Neutrophil (primary cell): ENCODE data around the gene ALLC.

Experiments
- H3K27ac ChIP-seq: fragments of 200-600 bp; sonication (generic); 2 replicates; pipeline ENCODE4 v1.5.1; 2016; ENCODE audit warnings: mild to moderate bottlenecking, moderate library complexity
- H3K27me3 ChIP-seq: fragments of 200-600 bp; sonication (generic); 2 replicates; pipeline ENCODE4 v1.6.0; 2016; ENCODE audit warnings: mild to moderate bottlenecking
- H3K36me3 ChIP-seq: fragments of 200-600 bp; sonication (generic); 2 replicates; pipeline ENCODE4 v1.5.1; 2017
- H3K4me1 ChIP-seq, 2 experiments: fragments of 200-600 bp in 1 of 2; sonication (generic) in 1 of 2; 1 replicate in 1 of 2; 2 replicates in 1 of 2; pipeline versions ENCODE4 v1.5.1 to v1.6.1; 2013 to 2016; ENCODE audit warnings: low read depth in 1 of 2, low read length in 1 of 2, mild to moderate bottlenecking in 1 of 2, moderate library complexity in 1 of 2; ENCODE audit not compliant: control insufficient read depth in 1 of 2, insufficient read depth in 1 of 2
- H3K4me3 ChIP-seq, 2 experiments: fragments of 200-600 bp in 1 of 2; sonication (generic) in 1 of 2; 1 replicate in 1 of 2; 2 replicates in 1 of 2; pipeline ENCODE4 v1.5.1; 2013 to 2016; ENCODE audit warnings: low read depth in 1 of 2, low read length in 1 of 2, mild to moderate bottlenecking in 1 of 2, moderate library complexity in 1 of 2
- H3K9me3 ChIP-seq: fragments of 200-600 bp; sonication (generic); 2 replicates; pipeline ENCODE4 v1.5.1; 2016
- TF ChIP-seq, protein P1 (sequence below): fragments of 200-600 bp; sonication (generic); IDR thresholded peaks from 2 replicates; pipeline ENCODE4 v1.5.1; 2016; ENCODE audit warnings: antibody characterized with exemption

The ALLC gene

DNA sequence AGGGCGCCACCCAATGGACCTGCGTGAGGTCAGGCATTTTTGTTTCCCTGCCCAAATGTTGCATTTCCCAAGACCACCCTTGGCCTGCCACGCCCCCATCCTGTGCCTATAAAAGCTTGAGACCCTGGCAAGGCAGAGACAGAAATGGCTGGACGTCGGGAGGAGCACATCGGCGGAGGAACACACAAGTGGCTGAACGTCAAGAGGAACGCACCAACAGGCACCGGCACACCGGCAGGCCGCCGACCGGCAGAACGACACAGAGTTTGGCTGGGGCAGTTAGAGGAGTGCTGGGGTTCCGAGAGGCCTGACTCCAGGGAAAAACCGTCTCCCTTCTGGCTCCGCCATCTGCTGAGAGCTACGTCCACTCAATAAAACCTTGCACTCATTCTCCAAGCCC lies 81.3 kb downstream of the ALLC start:
- no peaks in the 10 kb centered on the region for H3K4me1 ChIP-seq
- H3K27ac ChIP-seq: no peak overlapping the region
- H3K36me3 ChIP-seq: no peaks in the 10 kb centered on the region
- TF ChIP-seq, protein P1, sequence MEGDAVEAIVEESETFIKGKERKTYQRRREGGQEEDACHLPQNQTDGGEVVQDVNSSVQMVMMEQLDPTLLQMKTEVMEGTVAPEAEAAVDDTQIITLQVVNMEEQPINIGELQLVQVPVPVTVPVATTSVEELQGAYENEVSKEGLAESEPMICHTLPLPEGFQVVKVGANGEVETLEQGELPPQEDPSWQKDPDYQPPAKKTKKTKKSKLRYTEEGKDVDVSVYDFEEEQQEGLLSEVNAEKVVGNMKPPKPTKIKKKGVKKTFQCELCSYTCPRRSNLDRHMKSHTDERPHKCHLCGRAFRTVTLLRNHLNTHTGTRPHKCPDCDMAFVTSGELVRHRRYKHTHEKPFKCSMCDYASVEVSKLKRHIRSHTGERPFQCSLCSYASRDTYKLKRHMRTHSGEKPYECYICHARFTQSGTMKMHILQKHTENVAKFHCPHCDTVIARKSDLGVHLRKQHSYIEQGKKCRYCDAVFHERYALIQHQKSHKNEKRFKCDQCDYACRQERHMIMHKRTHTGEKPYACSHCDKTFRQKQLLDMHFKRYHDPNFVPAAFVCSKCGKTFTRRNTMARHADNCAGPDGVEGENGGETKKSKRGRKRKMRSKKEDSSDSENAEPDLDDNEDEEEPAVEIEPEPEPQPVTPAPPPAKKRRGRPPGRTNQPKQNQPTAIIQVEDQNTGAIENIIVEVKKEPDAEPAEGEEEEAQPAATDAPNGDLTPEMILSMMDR: no peak
- no peaks in the 10 kb centered on the region for H3K9me3 ChIP-seq
- H3K27me3 ChIP-seq: no peaks in the 10 kb centered on the region
- no peak overlapping the region for H3K4me3 ChIP-seq

- no peaks in the 10 kb centered on the region for H3K9me3 ChIP-seq
- no peaks in the 10 kb centered on the region for H3K36me3 ChIP-seq
- no peak overlapping the region for H3K4me3 ChIP-seq
- no peak overlapping the region for H3K27ac ChIP-seq
- TF ChIP-seq, protein P1: no peak
- H3K4me1 ChIP-seq: no peaks in the 10 kb centered on the region
- H3K27me3 ChIP-seq: no peaks in the 10 kb centered on the region
Measured at GRCh38 chr2:3741396-3741795, 83.4 kb downstream of the ALLC start.

DNA sequence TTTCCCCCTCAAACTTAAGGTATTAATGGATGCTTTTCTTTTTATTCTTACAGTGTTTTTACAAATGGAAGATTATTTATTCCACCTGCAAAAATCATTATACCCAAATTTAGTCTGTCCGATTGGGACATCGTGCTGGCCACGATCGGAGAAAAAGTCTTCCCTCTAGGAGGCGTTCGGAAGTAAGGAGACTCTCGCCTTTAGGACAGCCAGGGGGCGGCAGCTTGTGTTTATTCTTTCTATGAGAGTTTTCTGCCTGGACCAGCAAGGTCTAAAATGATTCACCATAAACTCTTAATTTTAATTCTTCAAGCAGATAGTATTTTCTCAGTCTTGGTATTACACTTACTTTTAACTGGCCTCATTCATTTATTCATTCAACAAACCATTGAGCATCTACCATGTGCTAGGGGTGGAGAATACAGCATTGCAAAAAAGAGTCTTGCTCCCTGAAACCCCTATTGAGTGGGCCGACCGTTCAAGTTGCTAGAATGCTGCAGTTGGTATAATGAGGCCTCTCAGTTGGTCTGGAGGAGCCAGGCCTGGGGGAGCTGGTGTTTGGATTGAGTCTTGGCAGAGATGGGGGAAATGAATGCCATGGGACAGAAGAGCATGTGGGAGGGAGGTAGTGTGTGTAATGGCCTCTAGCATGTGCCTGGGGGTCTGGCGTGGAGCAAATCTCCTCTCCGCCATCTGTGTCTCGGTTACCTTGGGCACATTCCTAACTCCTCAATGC lies 84.0 kb downstream of the ALLC start:
- no peaks in the 10 kb centered on the region for H3K27me3 ChIP-seq
- H3K4me1 ChIP-seq: no peaks in the 10 kb centered on the region
- no peaks in the 10 kb centered on the region for H3K9me3 ChIP-seq
- H3K27ac ChIP-seq: no peak overlapping the region
- H3K4me3 ChIP-seq: no peak overlapping the region
- TF ChIP-seq, protein P1: no peak
- no peaks in the 10 kb centered on the region for H3K36me3 ChIP-seq

DNA sequence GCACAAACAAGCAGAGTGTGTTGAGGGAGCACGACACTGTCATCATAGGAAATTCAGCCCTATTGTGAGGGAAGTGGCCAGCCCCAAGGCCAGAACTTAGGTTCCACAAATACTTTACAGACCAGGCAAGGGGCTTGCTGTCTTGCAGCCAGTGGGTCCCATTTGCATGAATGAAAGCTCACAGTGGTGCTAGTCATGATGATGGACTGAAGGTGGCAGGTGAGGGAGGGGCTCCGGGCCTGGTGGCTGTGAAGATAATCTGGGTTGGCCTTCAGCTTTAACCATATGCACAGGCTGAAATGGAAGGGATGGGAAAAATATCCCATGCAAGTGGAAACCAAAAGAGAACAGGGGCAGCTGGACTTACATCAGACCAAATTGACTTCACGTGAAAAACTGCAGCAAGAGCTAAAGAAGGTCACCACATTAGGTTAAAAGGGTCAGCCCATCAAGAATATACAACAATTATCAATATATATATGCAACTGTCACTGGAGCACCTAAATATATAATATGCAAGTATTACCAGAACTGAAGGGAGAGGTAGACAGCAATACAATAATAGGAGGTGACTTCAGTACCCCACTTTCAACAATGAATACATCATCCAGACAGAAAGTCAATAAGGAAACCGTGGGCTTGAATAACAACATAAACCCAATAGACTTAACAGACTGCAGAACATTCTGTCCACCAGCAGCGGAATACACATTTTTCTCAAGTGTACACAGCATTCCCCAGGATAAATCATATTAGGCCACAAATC lies 84.9 kb downstream of the ALLC start:
- H3K4me3 ChIP-seq: no peak overlapping the region
- H3K36me3 ChIP-seq: no peaks in the 10 kb centered on the region
- TF ChIP-seq, protein P1: no peak
- H3K4me1 ChIP-seq: no peaks in the 10 kb centered on the region
- H3K27me3 ChIP-seq: no peaks in the 10 kb centered on the region
- H3K9me3 ChIP-seq: no peaks in the 10 kb centered on the region
- H3K27ac ChIP-seq: no peak overlapping the region

GRCh38 chr2:3743951-3744555 lies 86.1 kb downstream of the ALLC start:
- H3K4me1 ChIP-seq: no peaks in the 10 kb centered on the region
- H3K27me3 ChIP-seq: no peaks in the 10 kb centered on the region
- TF ChIP-seq, protein P1: no peak
- H3K9me3 ChIP-seq: no peaks in the 10 kb centered on the region
- H3K36me3 ChIP-seq: no peaks in the 10 kb centered on the region
- H3K4me3 ChIP-seq: no peak overlapping the region
- H3K27ac ChIP-seq: no peak overlapping the region
